GM12891 (cell line): ENCODE data around the gene ENHO.

ENCODE experiments used
- POLR2A ChIP-seq: IDR thresholded peaks from 2 replicates; pipeline ENCODE4 v1.6.1; 2011; ENCODE audit warnings: low read depth, low read length, control low read depth
- POLR2AphosphoS5 ChIP-seq: IDR thresholded peaks from 2 replicates; pipeline ENCODE4 v1.6.1; 2011; ENCODE audit warnings: low read depth, low read length, control low read depth
- POU2F2 ChIP-seq: IDR thresholded peaks from 2 replicates; pipeline ENCODE4 v1.6.1; 2011; ENCODE audit warnings: low read depth, mild to moderate bottlenecking, control low read depth, low read length, moderate library complexity
- SPI1 ChIP-seq: IDR thresholded peaks from 2 replicates; pipeline ENCODE4 v1.6.1; 2011; ENCODE audit warnings: low read depth, low read length, control low read depth
- TAF1 ChIP-seq: IDR thresholded peaks from 2 replicates; pipeline ENCODE4 v1.6.1; 2011; ENCODE audit warnings: low read depth, low read length, control low read depth

- TF ChIP-seq POLR2A (no peak), POLR2AphosphoS5 (no peak), TAF1 (no peak), SPI1 (no peak), POU2F2 (no peak)
Observed at GRCh38 chr9:34558919-34559623, 36.3 kb upstream of the ENHO start.
